HCT116 (cell line): Measurements from ENCODE around the gene CD300LB. TPM values are rescaled to one million over a fixed set of nuclear protein-coding genes. Genes with fewer than 3 reads are reported as not detected.

Source experiments
- ATAC-seq: fragments of 200-7000 bp; cut with Tn5 transposase; 2 replicates; pipeline ENCODE4 v1.9.1; 2020; ENCODE audit warnings: mild to moderate bottlenecking, moderate library complexity
- BruUV-seq: library from RNA; stranded (reverse); fragments of 400-500 nt; replicated peaks from 2 replicates; lab custom pipeline; 2021; lab: Mats Ljungman, UMichigan
- CTCF ChIA-PET: fragments of 300-600 bp; sonication (Branson Sonifier 250); formaldehyde crosslinking; loops from one replicate; lab custom pipeline; 2021; ENCODE audit warnings: antibody characterized with exemption; lab: Charles Lee
- POLR2A ChIA-PET: fragments of 300-600, 350-600 bp; sonication (Branson Sonifier 250); formaldehyde crosslinking; loops from one replicate; lab custom pipeline; 2021; ENCODE audit warnings: antibody characterized with exemption; lab: Charles Lee
- RAD21 ChIA-PET, 2 experiments: fragments of 300-600 bp; sonication (Branson Sonifier 250); formaldehyde crosslinking; loops; one replicate each; lab custom pipeline; 2023; ENCODE audit warnings: low total read pairs in 2 of 2; ENCODE audit not compliant: uncharacterized antibody in 2 of 2, unreplicated experiment in 2 of 2, low non-redundant PET in 1 of 2; lab: Charles Lee
- DNase-seq: peaks from one replicate; pipeline ENCODE4 v3.0.0-alpha.2; 2010; ENCODE audit warnings: low read depth, low spot score
- H2AFZ ChIP-seq: fragments of 200-600 bp; shearing (Covaris generic), sonication (generic); 2 replicates; pipeline ENCODE4 v1.6.1; 2017; ENCODE audit warnings: low read depth, mixed run types, mixed read lengths, antibody characterized with exemption, low read length; ENCODE audit not compliant: poor library complexity, severe bottlenecking
- H3K27ac ChIP-seq: 2 replicates; pipeline ENCODE4 v1.5.1; 2012; ENCODE audit warnings: low read depth, low read length
- H3K27me3 ChIP-seq: fragments of 200-600 bp; sonication (generic); 2 replicates; pipeline ENCODE4 v1.6.1; 2016; ENCODE audit warnings: mixed run types, low read length, mixed read lengths; ENCODE audit not compliant: insufficient read depth
- H3K36me3 ChIP-seq, 2 experiments: fragments of 200-500 bp in 1 of 2; fragments of 200-600 bp in 1 of 2; sonication (Bioruptor generic) in 1 of 2; sonication (generic) in 1 of 2; 2 replicates each; pipeline versions ENCODE4 v1.5.1 to v1.6.1; 2014 to 2016; ENCODE audit warnings: low read length in 2 of 2, inconsistent platforms in 1 of 2, mixed read lengths in 1 of 2, mixed run types in 1 of 2; ENCODE audit not compliant: insufficient read depth in 2 of 2, control insufficient read depth in 1 of 2
- H3K4me1 ChIP-seq, 2 experiments: fragments of 200-600 bp in 1 of 2; sonication (generic) in 1 of 2; 2 replicates each; pipeline versions ENCODE4 v1.5.1 to v1.6.1; 2012 to 2017; ENCODE audit warnings: low read length in 2 of 2, inconsistent platforms in 1 of 2, mild to moderate bottlenecking in 1 of 2, mixed read lengths in 1 of 2, mixed run types in 1 of 2, moderate library complexity in 1 of 2; ENCODE audit not compliant: insufficient read depth in 2 of 2, control insufficient read depth in 1 of 2
- H3K4me2 ChIP-seq: fragments of 200-600 bp; sonication (generic); 2 replicates; pipeline ENCODE4 v1.6.1; 2017; ENCODE audit warnings: mixed run types, low read length, mixed read lengths
- H3K4me3 ChIP-seq, 2 experiments: fragments of 200-600 bp in 1 of 2; sonication (generic) in 1 of 2; replicated peaks in 1 of 2; 2 replicates each; pipeline ENCODE4 v1.5.1; 2011 to 2016; ENCODE audit warnings: low read length in 2 of 2, control low read depth in 1 of 2, low read depth in 1 of 2, mild to moderate bottlenecking in 1 of 2, mixed read lengths in 1 of 2, mixed run types in 1 of 2
- H3K79me2 ChIP-seq: fragments of 200-600 bp; sonication (generic); 2 replicates; pipeline ENCODE4 v1.6.1; 2017; ENCODE audit warnings: mild to moderate bottlenecking, mixed run types, low read length, moderate library complexity, mixed read lengths; ENCODE audit not compliant: insufficient read depth
- H3K9ac ChIP-seq: fragments of 200-600 bp; sonication (generic); 2 replicates; pipeline ENCODE4 v1.6.1; 2016; ENCODE audit warnings: low read length, mixed read lengths
- H3K9me2 ChIP-seq: fragments of 200-600 bp; sonication (generic), shearing (Covaris generic); 2 replicates; pipeline ENCODE4 v1.6.1; 2017; ENCODE audit warnings: mixed run types, mild to moderate bottlenecking, moderate library complexity; ENCODE audit not compliant: insufficient read depth
- H3K9me3 ChIP-seq, 2 experiments: fragments of 200-500 bp in 1 of 2; fragments of 200-600 bp in 1 of 2; sonication (Bioruptor generic) in 1 of 2; sonication (generic) in 1 of 2; 2 replicates each; pipeline ENCODE4 v1.6.1; 2014 to 2017; ENCODE audit warnings: low read length in 2 of 2, mixed read lengths in 2 of 2, inconsistent platforms in 1 of 2, low read depth in 1 of 2, mild to moderate bottlenecking in 1 of 2, mixed run types in 1 of 2, moderate library complexity in 1 of 2; ENCODE audit not compliant: control insufficient read depth in 1 of 2, insufficient read depth in 1 of 2
- H4K20me1 ChIP-seq: fragments of 200-600 bp; sonication (generic), shearing (Covaris generic); 2 replicates; pipeline ENCODE4 v1.6.1; 2017; ENCODE audit warnings: mixed run types, mild to moderate bottlenecking, moderate library complexity; ENCODE audit not compliant: insufficient read depth
- CBX3 ChIP-seq: IDR thresholded peaks from 2 replicates; pipeline ENCODE4 v1.6.1; 2012; ENCODE audit warnings: low read depth
- EGR1 ChIP-seq: IDR thresholded peaks from 2 replicates; pipeline ENCODE4 v1.6.1; 2012; ENCODE audit warnings: low read depth
- ELF1 ChIP-seq: IDR thresholded peaks from 2 replicates; pipeline ENCODE4 v1.6.1; 2012; ENCODE audit warnings: low read depth, borderline replicate concordance
- EZH2phosphoT487 ChIP-seq: fragments of 200-600 bp; IDR thresholded peaks from 2 replicates; pipeline ENCODE4 v1.6.1; 2018; ENCODE audit warnings: antibody characterized with exemption, borderline replicate concordance
- FOSL1 ChIP-seq: IDR thresholded peaks from 2 replicates; pipeline ENCODE4 v1.6.1; 2012; ENCODE audit warnings: low read depth
- JUND ChIP-seq: IDR thresholded peaks from 2 replicates; pipeline ENCODE4 v1.6.1; 2012
- POLR2A ChIP-seq: IDR thresholded peaks from 2 replicates; pipeline ENCODE4 v1.7.0; 2011; ENCODE audit warnings: borderline replicate concordance; ENCODE audit not compliant: insufficient read depth, insufficient read length; ENCODE audit errors: extremely low read depth
- RAD21 ChIP-seq: IDR thresholded peaks from 2 replicates; pipeline ENCODE4 v1.6.1; 2012; ENCODE audit warnings: low read depth, mild to moderate bottlenecking
- SIN3A ChIP-seq: IDR thresholded peaks from 2 replicates; pipeline ENCODE4 v1.6.1; 2012; ENCODE audit warnings: low read depth
- SP1 ChIP-seq: IDR thresholded peaks from 2 replicates; pipeline ENCODE4 v1.6.1; 2012; ENCODE audit warnings: low read depth
- SRF ChIP-seq: IDR thresholded peaks from 2 replicates; pipeline ENCODE4 v1.6.1; 2012; ENCODE audit warnings: low read depth
- YY1 ChIP-seq: IDR thresholded peaks from 2 replicates; pipeline ENCODE4 v1.6.1; 2011; ENCODE audit warnings: low read length, low read depth, moderate library complexity, mild to moderate bottlenecking; ENCODE audit not compliant: insufficient replicate concordance; ENCODE audit errors: extremely low read depth
- ZFX ChIP-seq: fragments of 450-650 bp; IDR thresholded peaks from 2 replicates; pipeline ENCODE4 v1.6.1; 2017
- ZNF274 ChIP-seq: fragments of 200-500 bp; sonication (Bioruptor generic); IDR thresholded peaks from 2 replicates; pipeline ENCODE4 v1.6.1; 2014; ENCODE audit warnings: mild to moderate bottlenecking, low read depth, low read length, inconsistent platforms
- intact Hi-C: fragments of 100-400 bp; cut with micrococcal nuclease; formaldehyde crosslinking; loops from 2 replicates; pipeline ENCODE4 v1.10.0; 2022
- total RNA-seq: library from RNA; stranded (reverse); gene quantifications from one replicate; pipeline ENCODE4 v1.2.1, GENCODE V29; 2021; ENCODE audit not compliant: unreplicated experiment
- TF ChIP-seq, protein P1 (sequence below): IDR thresholded peaks from 2 replicates; pipeline ENCODE4 v1.6.1; 2012
- TF ChIP-seq, protein P2 (sequence below), 3 experiments: fragments of 200-600 bp in 1 of 3; sonication (generic) in 1 of 3; IDR thresholded peaks in 2 of 3; conservative IDR thresholded peaks in 1 of 3; 2 replicates each; pipeline ENCODE4 v1.5.1; 2012 to 2017; ENCODE audit warnings: low read depth in 2 of 3, low read length in 2 of 3, antibody characterized with exemption in 1 of 3, borderline replicate concordance in 1 of 3, control low read depth in 1 of 3, mild to moderate bottlenecking in 1 of 3, mixed read lengths in 1 of 3, mixed run types in 1 of 3, moderate library complexity in 1 of 3; ENCODE audit not compliant: insufficient read depth in 1 of 3

The CD300LB gene
- total RNA-seq, 1 experiment from 2014 or later, result not detected

DNA sequence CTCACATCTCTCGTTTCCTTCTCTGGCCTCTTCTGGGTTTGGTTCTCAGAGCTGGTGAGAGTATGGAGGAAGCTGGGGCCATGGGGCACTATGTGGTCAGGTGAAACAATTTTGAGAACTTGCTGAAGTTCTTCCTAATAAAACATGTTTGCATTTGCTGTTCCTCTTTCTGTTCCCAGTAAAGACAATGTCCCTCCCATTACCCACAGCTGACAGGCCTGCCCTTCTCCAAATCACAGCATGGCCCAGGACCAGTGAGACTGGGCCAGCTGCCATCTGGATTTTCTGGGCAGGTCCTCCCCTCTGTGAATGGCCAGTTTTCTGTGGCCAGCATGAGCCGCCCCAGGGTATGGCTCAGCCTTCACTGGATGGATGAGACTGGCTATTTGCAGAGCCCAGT, 36.1 kb upstream of the CD300LB start, which contains the start of gene CD300H:
Gene CD300H, minus strand, starts transcription at position 113 of the 400 bp plus-strand sequence.
- BruUV-seq, result no TSS peak
- H3K27me3 ChIP-seq, result no peaks in the 10 kb centered on the region; the same call in 1 of the 2 replicates
- H4K20me1 ChIP-seq, result no peaks in the 10 kb centered on the region
- no peaks in the 10 kb centered on the region for H3K79me2 ChIP-seq
- H3K4me1 ChIP-seq, result peaks cover 14 to 25% of the 10 kb centered on the region in 2 experiments
- H3K9me3 ChIP-seq, result no peaks in the 10 kb centered on the region
- no peaks in the 10 kb centered on the region for H3K9me2 ChIP-seq
- H3K36me3 ChIP-seq, result no peaks in the 10 kb centered on the region
- H3K9ac ChIP-seq, result no peak within 1 kb of the TSS
- intact Hi-C loops, result no loop called here
- TF ChIP-seq, protein P1, sequence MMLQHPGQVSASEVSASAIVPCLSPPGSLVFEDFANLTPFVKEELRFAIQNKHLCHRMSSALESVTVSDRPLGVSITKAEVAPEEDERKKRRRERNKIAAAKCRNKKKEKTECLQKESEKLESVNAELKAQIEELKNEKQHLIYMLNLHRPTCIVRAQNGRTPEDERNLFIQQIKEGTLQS, result no peak
- TF ChIP-seq RAD21, result no peak
- TF ChIP-seq POLR2A, result no peak
- TF ChIP-seq SRF, result no peak
- TF ChIP-seq SIN3A, result no peak
- no peak for TF ChIP-seq YY1
- TF ChIP-seq, protein P2, sequence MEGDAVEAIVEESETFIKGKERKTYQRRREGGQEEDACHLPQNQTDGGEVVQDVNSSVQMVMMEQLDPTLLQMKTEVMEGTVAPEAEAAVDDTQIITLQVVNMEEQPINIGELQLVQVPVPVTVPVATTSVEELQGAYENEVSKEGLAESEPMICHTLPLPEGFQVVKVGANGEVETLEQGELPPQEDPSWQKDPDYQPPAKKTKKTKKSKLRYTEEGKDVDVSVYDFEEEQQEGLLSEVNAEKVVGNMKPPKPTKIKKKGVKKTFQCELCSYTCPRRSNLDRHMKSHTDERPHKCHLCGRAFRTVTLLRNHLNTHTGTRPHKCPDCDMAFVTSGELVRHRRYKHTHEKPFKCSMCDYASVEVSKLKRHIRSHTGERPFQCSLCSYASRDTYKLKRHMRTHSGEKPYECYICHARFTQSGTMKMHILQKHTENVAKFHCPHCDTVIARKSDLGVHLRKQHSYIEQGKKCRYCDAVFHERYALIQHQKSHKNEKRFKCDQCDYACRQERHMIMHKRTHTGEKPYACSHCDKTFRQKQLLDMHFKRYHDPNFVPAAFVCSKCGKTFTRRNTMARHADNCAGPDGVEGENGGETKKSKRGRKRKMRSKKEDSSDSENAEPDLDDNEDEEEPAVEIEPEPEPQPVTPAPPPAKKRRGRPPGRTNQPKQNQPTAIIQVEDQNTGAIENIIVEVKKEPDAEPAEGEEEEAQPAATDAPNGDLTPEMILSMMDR (IDR thresholded peaks at IDR 0.05 in 2 of 3, conservative IDR thresholded peaks at IDR 0.05 in 1 of 3; ENCODE audit: borderline replicate concordance in 1 of 3, insufficient read depth in 1 of 3, low read depth in 2 of 3, low read length in 2 of 3), result no peak
- TF ChIP-seq ZNF274, result no peak
- TF ChIP-seq FOSL1, result no peak
- no peak for TF ChIP-seq SP1
- no peak for TF ChIP-seq EZH2phosphoT487
- no peak for TF ChIP-seq ZFX
- no peak for TF ChIP-seq EGR1
- no peak for TF ChIP-seq JUND
- TF ChIP-seq CBX3, result no peak
- no peak for TF ChIP-seq ELF1
- ChIA-PET CTCF (interaction anchor here (1.6 to 4.0 kb wide), 7 partner anchors 9 to 187 kb away, joined by 3 to 30 read pairs (median 11); partner anchors contain the start of gene CD300LD), POLR2A (no interaction called here), RAD21 (no interaction called here)
- H3K4me3 ChIP-seq, result no peak within 1 kb of the TSS
- no peak within 1 kb of the TSS for H3K4me2 ChIP-seq
- H3K27ac ChIP-seq, result no peak within 1 kb of the TSS
- no peak within 1 kb of the TSS for H2AFZ ChIP-seq
- ATAC-seq (no peak), DNase-seq (no peak)
